Measurements from ENCODE around the gene KLK5. TPM values are rescaled to one million over a fixed set of nuclear protein-coding genes. Genes with fewer than 3 reads are reported as not detected.

KLK5 gene, protein sequence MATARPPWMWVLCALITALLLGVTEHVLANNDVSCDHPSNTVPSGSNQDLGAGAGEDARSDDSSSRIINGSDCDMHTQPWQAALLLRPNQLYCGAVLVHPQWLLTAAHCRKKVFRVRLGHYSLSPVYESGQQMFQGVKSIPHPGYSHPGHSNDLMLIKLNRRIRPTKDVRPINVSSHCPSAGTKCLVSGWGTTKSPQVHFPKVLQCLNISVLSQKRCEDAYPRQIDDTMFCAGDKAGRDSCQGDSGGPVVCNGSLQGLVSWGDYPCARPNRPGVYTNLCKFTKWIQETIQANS
- total RNA-seq = 41.5 and 42.7 TPM in 2 replicates

DNA sequence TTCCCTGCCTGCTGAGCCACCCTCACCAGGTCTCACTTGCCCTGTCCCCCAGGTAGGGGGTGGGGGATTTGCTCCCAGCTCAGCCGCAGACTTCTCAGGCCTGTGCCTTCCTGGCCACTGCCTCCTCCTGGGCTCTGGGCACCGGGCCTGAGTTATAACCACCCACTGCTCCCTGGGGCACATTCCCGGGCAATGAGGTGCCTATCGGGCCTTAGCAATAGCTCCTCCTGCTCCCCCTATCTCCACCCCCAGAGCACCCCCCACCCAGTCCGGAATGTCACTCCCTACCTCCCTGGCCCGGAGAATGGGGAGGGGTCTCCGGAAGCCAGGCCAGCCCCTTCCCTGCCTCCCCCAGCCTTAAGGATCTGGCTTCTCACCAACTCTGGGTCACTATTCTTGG, at the start of gene KLK5:
KLK5 (minus strand) TSS at position 129 of the 400 bp plus-strand sequence. CDS start 381 bp downstream, outside the sequence.

DNA sequence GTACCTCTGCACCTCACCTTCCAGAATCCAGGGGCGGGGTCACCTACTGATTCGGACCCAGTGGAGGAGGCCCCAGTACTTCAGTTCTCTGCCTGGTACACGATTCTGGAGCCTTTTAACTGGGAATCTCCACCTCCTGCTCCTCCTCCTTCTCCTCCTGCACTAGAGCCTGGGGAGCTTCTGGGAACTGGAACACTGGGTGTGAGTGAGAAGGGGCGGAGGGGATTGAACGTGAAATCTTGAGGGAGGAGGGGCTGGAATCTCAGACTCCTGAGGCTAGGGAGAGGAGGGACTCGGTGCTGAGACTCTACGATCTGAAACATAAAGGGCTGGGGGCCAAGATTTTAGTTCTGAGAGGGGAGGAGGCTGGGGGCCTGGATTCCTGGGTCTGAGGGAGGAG, 48.7 kb upstream of the KLK5 start, which contains the start of gene KLK8:
KLK8 (minus strand) TSS at position 90 of the 400 bp plus-strand sequence. CDS start 437 bp downstream, outside the sequence.

DNA sequence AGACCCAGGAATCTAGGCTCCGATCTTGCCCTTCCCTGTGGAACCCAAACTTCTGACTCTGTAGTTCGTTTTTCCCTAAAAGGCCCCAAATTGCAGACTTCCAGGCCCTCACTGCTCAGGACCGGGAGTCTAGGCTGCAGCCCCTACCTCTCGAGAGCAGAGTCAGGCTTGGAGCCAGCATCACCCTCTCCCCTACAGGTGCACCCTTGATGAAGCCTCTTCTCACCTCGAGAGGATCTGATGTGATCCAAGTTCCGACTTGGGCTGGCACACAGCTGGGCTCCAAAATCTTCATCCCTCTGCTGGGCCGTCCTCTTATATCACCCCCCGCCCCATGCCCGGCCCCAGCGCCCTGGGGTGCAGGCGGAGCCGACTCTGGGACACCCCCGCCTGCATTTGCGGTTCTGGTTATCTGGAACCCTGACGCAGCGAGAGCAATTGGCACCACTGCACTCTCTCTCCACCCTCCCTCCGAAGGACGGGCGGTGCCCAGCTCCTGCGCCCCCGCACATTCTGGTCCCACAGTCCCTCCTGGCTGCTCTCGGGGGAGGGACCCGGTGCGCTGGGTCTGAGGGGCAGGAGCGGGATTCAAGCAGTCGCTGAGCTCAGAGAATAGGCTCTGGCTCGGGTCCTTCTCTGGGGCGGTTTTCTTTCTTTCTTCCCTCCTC, 30.9 kb upstream of the KLK5 start, which contains the start of gene KLK7:
KLK7 (minus strand) TSS at position 293 of the 668 bp plus-strand sequence. CDS start 1,518 bp downstream, outside the sequence.

DNA sequence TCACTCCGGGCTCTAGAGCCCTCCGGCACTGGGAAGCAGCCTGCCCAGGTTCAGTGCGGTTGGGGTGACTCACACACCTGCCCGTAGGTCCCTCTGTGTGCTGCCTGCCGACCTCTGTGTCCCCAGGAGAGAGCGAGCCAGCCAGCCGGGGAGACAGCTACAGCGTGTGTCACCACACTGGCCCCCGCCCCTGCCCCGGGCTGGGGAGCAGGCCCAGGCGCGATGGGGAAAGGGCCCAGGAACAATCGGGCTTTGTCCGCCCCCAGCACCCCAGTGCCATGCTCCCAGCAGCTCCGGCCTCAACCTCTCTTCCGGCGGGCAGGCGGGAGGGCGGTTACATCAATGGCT, 16.5 kb upstream of the KLK5 start, which contains the start of gene KLK6:
KLK6 (minus strand) TSS at position 179 of the 348 bp plus-strand sequence. CDS start 1,487 bp downstream, outside the sequence.

DNA sequence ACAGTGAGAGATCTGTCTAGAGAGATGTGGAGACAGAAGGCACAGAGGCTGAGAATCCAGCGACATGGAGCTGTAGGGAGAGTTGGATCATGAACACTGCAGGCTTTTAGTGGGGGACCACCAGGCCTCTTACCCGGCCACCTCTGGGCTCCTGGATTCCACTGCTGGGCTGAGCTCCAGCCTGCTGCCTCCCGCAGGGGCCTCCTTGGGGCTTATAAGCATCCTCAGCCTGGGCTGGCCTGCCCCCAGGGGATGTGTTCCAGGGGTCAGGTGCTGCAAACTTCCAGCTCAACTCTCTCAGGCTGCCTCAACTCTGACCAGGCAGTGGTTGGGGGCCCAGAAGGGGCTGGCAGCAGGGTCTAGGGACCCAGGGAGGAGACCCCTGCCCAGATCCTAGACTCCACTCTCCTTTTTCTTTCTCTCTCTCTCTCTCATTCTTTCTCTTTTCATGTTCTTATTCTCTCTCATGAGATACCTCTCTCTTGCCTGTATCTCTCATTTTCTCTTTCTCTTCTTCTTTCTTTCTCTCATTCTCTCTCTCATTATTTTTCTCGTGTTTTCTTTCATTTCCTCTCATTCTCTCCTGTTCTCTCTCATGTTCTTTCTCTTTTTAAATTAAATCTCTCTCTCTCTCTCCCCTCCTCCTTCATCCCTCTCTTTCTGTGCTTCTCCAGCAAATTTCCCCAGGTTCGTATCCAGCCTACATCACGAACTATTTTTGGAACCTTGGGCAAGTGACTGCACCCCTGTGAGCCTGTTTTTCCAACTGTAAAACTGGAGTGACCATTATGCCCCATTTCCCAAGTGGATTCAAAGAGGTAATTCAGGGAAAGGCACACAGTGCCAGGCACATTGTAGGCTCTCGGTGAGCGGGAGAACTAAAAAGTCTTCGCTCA, 41.4 kb downstream of the KLK5 start, which contains the start of gene KLK4:
KLK4 (minus strand) TSS at position 190 of the 896 bp plus-strand sequence. CDS start 657 bp downstream, outside the sequence.

Other genes with a start within 250 kb of the KLK5 start
- gene SHANK1, start 233.2 kb downstream of the KLK5 start, total RNA-seq = 0.35 TPM in 1 of 2 replicates, not detected in the other
- gene CLEC11A, start 229.7 kb downstream of the KLK5 start, total RNA-seq = 3.7 and 4.9 TPM in 2 replicates
- not detected in 2 replicates for gene GPR32, start 182.6 kb downstream of the KLK5 start, total RNA-seq
- not detected in 2 replicates for gene ACP4, start 162.6 kb downstream of the KLK5 start, total RNA-seq
- 1.3 TPM in 1 of 2 replicates, not detected in the other for gene KLK1, start 129.3 kb downstream of the KLK5 start, total RNA-seq
- gene KLK15, start 119.5 kb downstream of the KLK5 start, total RNA-seq = not detected in 2 replicates
- gene KLK3, start 98.1 kb downstream of the KLK5 start, total RNA-seq = not detected in 2 replicates
- not detected in 2 replicates for gene KLK2, start 79.6 kb downstream of the KLK5 start, total RNA-seq
- not detected in 2 replicates for gene KLK4, start 41.6 kb downstream of the KLK5 start, total RNA-seq
- 2.2 and 2.8 TPM in 2 replicates for gene KLK6, start 16.6 kb upstream of the KLK5 start, total RNA-seq
- gene KLK7, start 30.9 kb upstream of the KLK5 start, total RNA-seq = 60.4 and 65.1 TPM in 2 replicates
- gene KLK8, start 48.6 kb upstream of the KLK5 start, total RNA-seq = 56.3 and 78.2 TPM in 2 replicates
- gene KLK10, start 66.7 kb upstream of the KLK5 start, total RNA-seq = 183 and 202 TPM in 2 replicates
- 42.9 and 68.4 TPM in 2 replicates for gene KLK11, start 73.6 kb upstream of the KLK5 start, total RNA-seq
- gene KLK12, start 82.0 kb upstream of the KLK5 start, total RNA-seq = 30.3 and 33.1 TPM in 2 replicates
- gene KLK13, start 112.1 kb upstream of the KLK5 start, total RNA-seq = 1.3 and 1.5 TPM in 2 replicates
- gene KLK14, start 129.8 kb upstream of the KLK5 start, total RNA-seq = not detected in 2 replicates
- 14.5 and 18.1 TPM in 2 replicates for gene CTU1, start 155.4 kb upstream of the KLK5 start, total RNA-seq
- not detected in 2 replicates for gene SIGLEC9, start 171.9 kb upstream of the KLK5 start, total RNA-seq
- gene SIGLEC7, start 189.3 kb upstream of the KLK5 start, total RNA-seq = not detected in 2 replicates

All from airway epithelial cell (primary cell).